Tibial artery (tissue), 4 donors: ENCODE measurements around the gene MAGEA4.

Experiments
- DNase-seq, 2 donors: peaks; one replicate each; pipeline ENCODE4 v3.0.0-alpha.2; 2019
- H3K27ac ChIP-seq, 2 donors: fragments of 200-600 bp; sonication (generic) in 1 of 2; 1 replicate in 1 of 2; 2 replicates in 1 of 2; pipeline ENCODE4 v1.5.1; 2018 to 2019; ENCODE audit warnings: mild to moderate bottlenecking in 1 of 2
- H3K27me3 ChIP-seq, 2 donors: fragments of 200-600 bp; sonication (generic) in 1 of 2; one replicate each; pipeline versions ENCODE4 v1.5.1 to v1.6.0; 2016 to 2019
- H3K36me3 ChIP-seq, 3 donors: fragments of 200-600 bp; sonication (generic) in 2 of 3; one replicate each; pipeline ENCODE4 v1.5.1; 2016 to 2019; ENCODE audit warnings: mild to moderate bottlenecking in 2 of 3
- H3K4me1 ChIP-seq, 4 donors: fragments of 200-600 bp; sonication (generic) in 2 of 4; 1 replicate in 3 of 4; 2 replicates in 1 of 4; pipeline ENCODE4 v1.5.1; 2016 to 2019
- H3K4me3 ChIP-seq, 2 donors: fragments of 200-600 bp; sonication (generic) in 1 of 2; 1 replicate in 1 of 2; 2 replicates in 1 of 2; pipeline ENCODE4 v1.5.1; 2018 to 2019; ENCODE audit warnings: mild to moderate bottlenecking in 2 of 2
- H3K9me3 ChIP-seq, 3 donors: fragments of 200-600 bp; sonication (generic) in 1 of 3; one replicate each; pipeline ENCODE4 v1.5.1; 2016 to 2019
- intact Hi-C: fragments of 100-400 bp; cut with DNase I; formaldehyde crosslinking; loops from one replicate; pipeline ENCODE4 v1.15.0; 2023; ENCODE audit warnings: low total_unique reads
- TF ChIP-seq, protein P1 (sequence below), 2 experiments: fragments of 200-600 bp in 1 of 2; fragments of 450-650 bp in 1 of 2; IDR thresholded peaks; one replicate each; pipeline ENCODE4 v1.5.1; 2017 to 2019; ENCODE audit warnings: antibody characterized with exemption in 2 of 2, mild to moderate bottlenecking in 1 of 2, moderate library complexity in 1 of 2

MAGEA4 gene

DNA sequence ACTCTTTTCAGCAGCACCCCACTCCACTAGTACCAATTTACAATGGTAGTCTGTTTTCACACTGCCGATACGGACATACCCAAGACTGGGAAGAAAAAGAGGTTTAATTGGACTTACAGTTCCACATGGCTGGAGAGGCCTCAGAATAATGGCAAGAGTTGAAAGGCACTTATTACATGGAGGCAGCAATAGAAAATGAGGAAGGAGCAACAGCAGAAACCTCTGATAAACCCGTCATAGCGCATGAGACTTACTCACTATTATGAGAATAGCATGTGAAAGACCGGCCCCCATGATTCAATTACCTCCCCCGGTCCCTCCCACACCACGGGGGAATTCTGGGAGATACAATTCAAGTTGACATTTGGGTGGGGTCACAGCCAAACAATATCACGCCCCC lies 34.1 kb upstream of the MAGEA4 start:
- intact Hi-C loops, result no loop called here
- Histone ChIP-seq H3K36me3 (no peaks in the 10 kb centered on the region), H3K27me3 (no peaks in the 10 kb centered on the region), H3K9me3 (peaks cover 0 to 11% (median 0%) of the 10 kb centered on the region in 3 donors), H3K4me3 (no peak overlapping the region), H3K27ac (no peak overlapping the region), H3K4me1 (no peaks in the 10 kb centered on the region)
- TF ChIP-seq, protein P1, sequence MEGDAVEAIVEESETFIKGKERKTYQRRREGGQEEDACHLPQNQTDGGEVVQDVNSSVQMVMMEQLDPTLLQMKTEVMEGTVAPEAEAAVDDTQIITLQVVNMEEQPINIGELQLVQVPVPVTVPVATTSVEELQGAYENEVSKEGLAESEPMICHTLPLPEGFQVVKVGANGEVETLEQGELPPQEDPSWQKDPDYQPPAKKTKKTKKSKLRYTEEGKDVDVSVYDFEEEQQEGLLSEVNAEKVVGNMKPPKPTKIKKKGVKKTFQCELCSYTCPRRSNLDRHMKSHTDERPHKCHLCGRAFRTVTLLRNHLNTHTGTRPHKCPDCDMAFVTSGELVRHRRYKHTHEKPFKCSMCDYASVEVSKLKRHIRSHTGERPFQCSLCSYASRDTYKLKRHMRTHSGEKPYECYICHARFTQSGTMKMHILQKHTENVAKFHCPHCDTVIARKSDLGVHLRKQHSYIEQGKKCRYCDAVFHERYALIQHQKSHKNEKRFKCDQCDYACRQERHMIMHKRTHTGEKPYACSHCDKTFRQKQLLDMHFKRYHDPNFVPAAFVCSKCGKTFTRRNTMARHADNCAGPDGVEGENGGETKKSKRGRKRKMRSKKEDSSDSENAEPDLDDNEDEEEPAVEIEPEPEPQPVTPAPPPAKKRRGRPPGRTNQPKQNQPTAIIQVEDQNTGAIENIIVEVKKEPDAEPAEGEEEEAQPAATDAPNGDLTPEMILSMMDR (IDR thresholded peaks at IDR 0.05), result no peak
- DNase-seq, result no peak

DNA sequence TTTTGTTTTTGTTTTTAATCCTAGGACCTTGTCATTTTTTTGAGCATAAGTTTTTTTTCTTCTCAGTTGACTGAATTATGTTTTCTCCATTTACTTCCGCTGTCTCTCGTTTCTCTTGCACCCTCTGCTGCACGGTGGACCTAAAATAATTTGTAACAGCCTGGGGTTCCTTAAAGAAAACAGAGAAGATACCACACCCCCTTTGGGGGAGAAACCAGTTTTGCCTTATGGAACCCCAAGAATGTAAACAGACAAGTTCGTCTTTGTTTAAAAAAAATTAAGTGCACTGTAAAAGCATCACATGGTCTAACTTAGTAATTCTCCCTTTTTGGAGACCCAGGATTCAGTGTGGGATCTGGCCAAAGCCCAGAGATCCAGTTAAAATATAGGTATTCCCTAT lies 32.8 kb upstream of the MAGEA4 start:
- TF ChIP-seq, protein P1 (IDR thresholded peaks at IDR 0.05), result no peak
- no peaks in the 10 kb centered on the region for H3K4me1 ChIP-seq
- H3K4me3 ChIP-seq, result no peak overlapping the region
- no peaks in the 10 kb centered on the region for H3K36me3 ChIP-seq
- intact Hi-C loops, result no loop called here
- DNase-seq, result no peak
- H3K9me3 ChIP-seq, result peaks cover 0 to 11% (median 0%) of the 10 kb centered on the region in 3 donors
- H3K27ac ChIP-seq, result no peak overlapping the region
- no peaks in the 10 kb centered on the region for H3K27me3 ChIP-seq

DNA sequence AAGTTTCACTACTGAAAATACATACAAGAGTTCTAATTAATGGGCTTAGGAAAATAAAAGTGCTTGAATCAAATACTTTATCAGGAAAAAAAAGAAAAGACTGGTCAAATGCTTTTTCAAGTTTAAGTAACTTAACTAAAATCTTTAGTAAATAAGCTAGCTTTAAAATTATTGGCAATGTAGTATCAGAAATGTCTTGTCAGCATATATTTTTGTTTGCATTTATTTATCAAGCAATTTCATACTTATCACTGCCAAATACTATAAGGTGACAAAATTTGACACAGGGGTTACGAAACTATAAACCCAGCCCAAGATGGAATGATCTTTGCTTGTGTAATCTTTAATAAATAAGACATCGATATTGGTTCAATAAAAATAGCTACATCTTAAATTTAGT lies 31.8 kb upstream of the MAGEA4 start:
- peaks cover 0 to 11% (median 0%) of the 10 kb centered on the region in 3 donors for H3K9me3 ChIP-seq
- no peak overlapping the region for H3K27ac ChIP-seq
- no peaks in the 10 kb centered on the region for H3K27me3 ChIP-seq
- intact Hi-C loops, result no loop called here
- no peak overlapping the region for H3K4me3 ChIP-seq
- no peaks in the 10 kb centered on the region for H3K36me3 ChIP-seq
- TF ChIP-seq, protein P1 (IDR thresholded peaks at IDR 0.05), result no peak
- H3K4me1 ChIP-seq, result no peaks in the 10 kb centered on the region
- DNase-seq, result no peak

DNA sequence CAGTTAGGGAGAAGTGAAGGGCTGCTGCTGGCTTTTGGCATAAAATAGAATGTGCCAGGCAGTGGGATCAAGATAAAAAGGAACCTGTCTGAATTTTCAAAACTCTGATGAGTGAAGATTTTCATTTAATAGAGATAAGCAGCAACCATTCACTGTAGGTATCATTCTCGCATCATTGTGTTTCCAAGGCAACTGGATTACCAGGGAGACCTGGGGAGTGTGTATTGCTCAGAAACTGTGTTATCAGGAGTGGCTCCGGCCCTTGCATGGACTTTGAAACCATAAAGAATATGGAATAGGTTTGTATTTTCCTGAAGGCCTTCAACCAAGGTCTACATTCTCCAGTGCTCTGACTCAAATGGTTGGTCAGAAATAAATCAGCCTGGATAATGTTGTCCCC lies 23.3 kb upstream of the MAGEA4 start:
- Histone ChIP-seq H3K36me3 (no peaks in the 10 kb centered on the region), H3K9me3 (no peaks in the 10 kb centered on the region), H3K4me3 (no peak overlapping the region), H3K27me3 (no peaks in the 10 kb centered on the region), H3K27ac (no peak overlapping the region), H3K4me1 (no peaks in the 10 kb centered on the region)
- intact Hi-C loops, result no loop called here
- DNase-seq, result no peak
- TF ChIP-seq, protein P1 (IDR thresholded peaks at IDR 0.05), result no peak

DNA sequence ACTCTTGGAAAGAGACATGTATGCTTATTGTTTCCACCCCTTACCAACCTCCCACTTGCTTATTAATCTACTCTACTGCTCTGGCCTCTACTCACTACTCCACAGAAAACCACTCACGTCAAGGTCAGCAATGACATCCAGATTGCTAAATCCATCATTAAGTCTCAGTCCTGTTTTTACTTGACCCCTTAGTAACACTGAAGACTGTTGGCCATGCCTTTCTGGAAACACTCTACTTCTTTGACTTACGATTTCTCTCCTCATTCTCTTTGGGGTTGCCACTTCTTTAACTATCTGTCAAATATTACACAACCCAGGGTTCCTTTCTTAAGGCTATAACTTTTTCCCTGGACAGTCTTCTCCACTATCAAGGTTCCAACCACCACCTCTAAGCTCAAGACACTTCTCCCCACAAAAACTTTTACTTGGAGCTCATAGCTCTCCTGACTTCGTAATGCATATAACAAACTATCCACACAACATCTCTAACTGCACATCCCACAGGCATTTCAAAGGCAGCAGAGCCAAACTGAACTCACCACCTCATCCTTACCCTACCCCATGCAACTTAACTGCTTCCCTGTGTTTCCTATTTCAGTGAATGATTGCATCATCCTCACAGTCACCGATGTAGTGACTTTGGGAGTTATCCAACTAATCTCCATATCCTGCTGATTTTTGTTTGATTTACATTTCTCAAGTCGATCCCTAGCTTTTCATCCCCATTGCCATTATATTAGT lies 15.8 kb upstream of the MAGEA4 start:
- H3K4me3 ChIP-seq, result no peak overlapping the region
- H3K27ac ChIP-seq, result no peak overlapping the region
- intact Hi-C loops, result no loop called here
- TF ChIP-seq, protein P1 (IDR thresholded peaks at IDR 0.05), result no peak
- H3K36me3 ChIP-seq, result no peaks in the 10 kb centered on the region
- H3K9me3 ChIP-seq, result no peaks in the 10 kb centered on the region
- no peaks in the 10 kb centered on the region for H3K27me3 ChIP-seq
- no peak for DNase-seq
- no peaks in the 10 kb centered on the region for H3K4me1 ChIP-seq
